Ascending aorta (tissue), 2 donors: ENCODE measurements around the gene FBLN1. TPM values are rescaled to one million over a fixed set of nuclear protein-coding genes. Genes with fewer than 3 reads are reported as not detected.

ENCODE experiments used
- DNase-seq, 2 donors: peaks; one replicate each; pipeline ENCODE4 v3.0.0-alpha.2; 2019; ENCODE audit warnings: low spot score in 2 of 2
- H3K27ac ChIP-seq, 2 donors: fragments of 200-600 bp; sonication (generic); one replicate each; pipeline ENCODE4 v1.5.1; 2016 to 2017; ENCODE audit warnings: mild to moderate bottlenecking in 1 of 2
- H3K27me3 ChIP-seq: fragments of 200-600 bp; sonication (generic); one replicate; pipeline ENCODE4 v1.5.1; 2017
- H3K36me3 ChIP-seq, 2 donors: fragments of 200-600 bp; sonication (generic); one replicate each; pipeline ENCODE4 v1.5.1; 2016
- H3K4me1 ChIP-seq, 2 donors: fragments of 200-600 bp; sonication (generic); one replicate each; pipeline ENCODE4 v1.5.1; 2016 to 2017; ENCODE audit warnings: mild to moderate bottlenecking in 1 of 2
- H3K4me3 ChIP-seq, 2 donors: fragments of 200-600 bp; sonication (generic); one replicate each; pipeline ENCODE4 v1.5.1; 2016 to 2017; ENCODE audit warnings: mild to moderate bottlenecking in 1 of 2
- H3K9me3 ChIP-seq, 2 donors: fragments of 200-600 bp; sonication (generic); one replicate each; pipeline ENCODE4 v1.5.1; 2016
- intact Hi-C: fragments of 100-400 bp; cut with DNase I; formaldehyde crosslinking; loops from one replicate; pipeline ENCODE4 v1.15.1; 2023
- total RNA-seq: library from RNA; depleted of rRNA; stranded (reverse); fragments of >200 nt; gene quantifications from one replicate; pipeline ENCODE4 v1.1.0, GENCODE V29; 2016
- TF ChIP-seq, protein P1 (sequence below), 3 experiments: fragments of 200-600 bp in 2 of 3; fragments of 450-650 bp in 1 of 3; sonication (generic) in 2 of 3; IDR thresholded peaks; one replicate each; pipeline ENCODE4 v1.5.1; 2016 to 2019; ENCODE audit warnings: antibody characterized with exemption in 3 of 3, mild to moderate bottlenecking in 1 of 3, moderate library complexity in 1 of 3

The FBLN1 gene
- total RNA-seq, 1 donor from 2014 or later: 580 TPM

DNA sequence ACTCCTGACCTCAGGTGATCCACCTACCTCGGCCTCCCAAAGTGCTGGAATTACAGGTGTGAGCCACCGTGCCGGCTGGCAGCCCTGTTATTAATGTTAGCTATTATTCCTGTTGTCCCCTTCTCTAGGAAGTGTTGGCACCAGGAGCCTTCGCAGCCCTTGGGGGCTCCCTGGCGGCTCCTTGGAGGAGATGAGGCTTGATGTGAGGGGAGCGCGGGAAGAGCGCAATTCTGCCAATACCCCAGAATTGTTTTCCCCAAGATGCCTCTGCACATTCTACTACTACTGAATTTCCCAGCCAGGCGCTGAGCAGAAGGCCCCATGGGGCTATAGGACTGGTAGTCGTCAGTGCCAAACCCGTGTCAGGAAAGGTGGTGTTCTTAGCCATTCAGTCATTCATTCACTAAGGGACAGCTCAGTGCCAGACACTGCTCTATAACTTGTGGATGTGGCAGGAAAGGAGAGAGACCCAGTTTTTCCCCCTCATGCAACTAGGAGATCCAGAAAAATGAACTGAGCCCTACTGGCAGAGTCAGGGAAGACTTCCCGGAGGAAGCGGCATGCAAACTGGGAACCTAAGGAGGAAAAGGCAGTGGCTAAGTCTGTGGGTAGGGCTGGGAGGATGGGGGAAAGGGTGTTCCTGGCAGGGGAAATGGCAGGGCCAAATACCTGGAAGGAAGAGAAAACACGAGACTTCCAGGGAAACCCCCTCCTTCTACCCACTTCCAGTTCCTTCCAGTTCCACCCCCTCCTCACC lies 3.5 kb downstream of the FBLN1 start:
- no peaks in the 10 kb centered on the region for H3K9me3 ChIP-seq
- TF ChIP-seq, protein P1, sequence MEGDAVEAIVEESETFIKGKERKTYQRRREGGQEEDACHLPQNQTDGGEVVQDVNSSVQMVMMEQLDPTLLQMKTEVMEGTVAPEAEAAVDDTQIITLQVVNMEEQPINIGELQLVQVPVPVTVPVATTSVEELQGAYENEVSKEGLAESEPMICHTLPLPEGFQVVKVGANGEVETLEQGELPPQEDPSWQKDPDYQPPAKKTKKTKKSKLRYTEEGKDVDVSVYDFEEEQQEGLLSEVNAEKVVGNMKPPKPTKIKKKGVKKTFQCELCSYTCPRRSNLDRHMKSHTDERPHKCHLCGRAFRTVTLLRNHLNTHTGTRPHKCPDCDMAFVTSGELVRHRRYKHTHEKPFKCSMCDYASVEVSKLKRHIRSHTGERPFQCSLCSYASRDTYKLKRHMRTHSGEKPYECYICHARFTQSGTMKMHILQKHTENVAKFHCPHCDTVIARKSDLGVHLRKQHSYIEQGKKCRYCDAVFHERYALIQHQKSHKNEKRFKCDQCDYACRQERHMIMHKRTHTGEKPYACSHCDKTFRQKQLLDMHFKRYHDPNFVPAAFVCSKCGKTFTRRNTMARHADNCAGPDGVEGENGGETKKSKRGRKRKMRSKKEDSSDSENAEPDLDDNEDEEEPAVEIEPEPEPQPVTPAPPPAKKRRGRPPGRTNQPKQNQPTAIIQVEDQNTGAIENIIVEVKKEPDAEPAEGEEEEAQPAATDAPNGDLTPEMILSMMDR (IDR thresholded peaks at IDR 0.05): no peak
- no peak overlapping the region for H3K27ac ChIP-seq
- H3K27me3 ChIP-seq: no peaks in the 10 kb centered on the region
- H3K36me3 ChIP-seq: no peaks in the 10 kb centered on the region
- H3K4me1 ChIP-seq: peaks cover 2 to 22% of the 10 kb centered on the region in 2 donors
- DNase-seq: no peak
- H3K4me3 ChIP-seq: peak overlapping the region in 1 of 2 donors; percentile 70
- intact Hi-C loops: loop anchor here (2.0 kb wide), 1 partner anchor 21 kb away; no protein-coding TSS in a partner anchor

DNA sequence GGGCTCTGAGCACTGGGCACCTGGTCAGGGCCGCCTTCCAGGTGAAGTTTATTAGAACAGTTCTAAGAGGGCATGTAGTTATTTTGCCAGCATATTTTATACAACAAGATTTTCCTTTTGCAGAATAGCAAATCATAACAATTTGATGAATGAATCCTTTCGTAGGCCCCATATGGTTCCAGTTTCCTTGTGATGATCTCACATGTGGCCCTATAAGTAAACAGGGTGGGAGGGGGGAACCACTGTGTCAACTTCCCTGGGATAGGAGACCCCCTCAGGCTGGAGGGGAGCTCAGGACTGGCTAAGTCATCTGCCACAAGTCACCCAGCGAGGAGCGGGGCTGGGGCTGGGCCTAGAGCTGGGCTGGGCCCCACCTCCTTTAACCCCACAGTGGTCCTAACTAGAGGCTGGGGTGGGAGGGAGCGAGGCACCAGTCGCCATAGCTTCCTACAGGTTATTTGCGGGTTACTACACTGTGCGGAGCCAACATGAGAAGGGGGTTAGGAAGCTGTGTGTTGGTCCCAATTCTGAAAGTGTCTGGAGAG lies 4.2 kb downstream of the FBLN1 start:
- Histone ChIP-seq H3K4me1 (peaks cover 2 to 28% of the 10 kb centered on the region in 2 donors), H3K9me3 (no peaks in the 10 kb centered on the region), H3K36me3 (no peaks in the 10 kb centered on the region), H3K27me3 (no peaks in the 10 kb centered on the region), H3K27ac (peak overlapping the region in 1 of 2 donors; percentile 22), H3K4me3 (no peak overlapping the region)
- no peak for DNase-seq
- intact Hi-C loops: no loop called here
- TF ChIP-seq, protein P1 (IDR thresholded peaks at IDR 0.05): no peak

DNA sequence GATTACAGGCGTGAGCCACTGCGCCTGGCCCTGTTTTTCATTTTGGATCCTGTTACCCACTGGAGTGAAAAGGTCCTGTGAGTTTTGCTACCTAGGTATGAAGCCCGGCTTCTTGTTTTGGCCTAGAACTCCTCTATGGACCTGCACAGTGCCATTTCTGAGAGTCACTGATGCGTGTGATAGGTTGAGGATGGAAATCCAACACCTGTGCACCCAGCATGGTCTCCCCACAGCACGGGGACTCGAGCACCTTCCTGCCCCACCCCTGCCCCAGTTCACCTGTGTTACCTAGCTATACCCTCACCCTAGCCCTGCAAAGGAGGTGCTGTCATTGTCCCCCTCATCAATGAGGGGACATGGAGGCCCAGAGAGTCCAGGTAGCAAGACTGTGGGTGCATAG lies 5.1 kb downstream of the FBLN1 start:
- H3K4me1 ChIP-seq: peaks cover 7 to 36% of the 10 kb centered on the region in 2 donors
- no peak overlapping the region for H3K4me3 ChIP-seq
- H3K27ac ChIP-seq: no peak overlapping the region
- no peaks in the 10 kb centered on the region for H3K9me3 ChIP-seq
- DNase-seq: no peak
- no peaks in the 10 kb centered on the region for H3K27me3 ChIP-seq
- TF ChIP-seq, protein P1 (IDR thresholded peaks at IDR 0.05): no peak
- intact Hi-C loops: no loop called here
- H3K36me3 ChIP-seq: no peaks in the 10 kb centered on the region

DNA sequence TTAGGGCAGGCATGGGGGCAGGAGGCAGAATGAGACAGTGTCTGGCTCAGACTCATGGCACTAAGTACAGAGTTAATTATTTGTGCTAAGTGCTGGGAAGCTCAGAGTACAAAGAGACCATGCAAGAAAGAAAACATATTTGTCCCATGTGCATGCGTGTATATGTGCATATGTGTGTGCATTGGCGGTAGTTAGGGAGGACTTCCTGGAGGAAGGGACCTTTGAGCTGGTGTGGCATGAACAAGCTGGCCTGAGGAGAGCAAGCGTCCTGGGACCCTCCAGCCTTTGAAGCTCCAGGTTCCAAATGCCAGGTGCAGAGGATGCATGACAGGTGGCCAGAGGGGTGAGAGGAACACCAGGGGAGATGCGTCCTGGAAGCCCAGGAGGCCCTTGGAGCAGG lies 6.1 kb downstream of the FBLN1 start:
- no peak for DNase-seq
- intact Hi-C loops: no loop called here
- Histone ChIP-seq H3K4me3 (no peak overlapping the region), H3K9me3 (no peaks in the 10 kb centered on the region), H3K36me3 (no peaks in the 10 kb centered on the region), H3K4me1 (peaks cover 7 to 31% of the 10 kb centered on the region in 2 donors), H3K27ac (no peak overlapping the region), H3K27me3 (no peaks in the 10 kb centered on the region)
- TF ChIP-seq, protein P1 (IDR thresholded peaks at IDR 0.05): no peak

DNA sequence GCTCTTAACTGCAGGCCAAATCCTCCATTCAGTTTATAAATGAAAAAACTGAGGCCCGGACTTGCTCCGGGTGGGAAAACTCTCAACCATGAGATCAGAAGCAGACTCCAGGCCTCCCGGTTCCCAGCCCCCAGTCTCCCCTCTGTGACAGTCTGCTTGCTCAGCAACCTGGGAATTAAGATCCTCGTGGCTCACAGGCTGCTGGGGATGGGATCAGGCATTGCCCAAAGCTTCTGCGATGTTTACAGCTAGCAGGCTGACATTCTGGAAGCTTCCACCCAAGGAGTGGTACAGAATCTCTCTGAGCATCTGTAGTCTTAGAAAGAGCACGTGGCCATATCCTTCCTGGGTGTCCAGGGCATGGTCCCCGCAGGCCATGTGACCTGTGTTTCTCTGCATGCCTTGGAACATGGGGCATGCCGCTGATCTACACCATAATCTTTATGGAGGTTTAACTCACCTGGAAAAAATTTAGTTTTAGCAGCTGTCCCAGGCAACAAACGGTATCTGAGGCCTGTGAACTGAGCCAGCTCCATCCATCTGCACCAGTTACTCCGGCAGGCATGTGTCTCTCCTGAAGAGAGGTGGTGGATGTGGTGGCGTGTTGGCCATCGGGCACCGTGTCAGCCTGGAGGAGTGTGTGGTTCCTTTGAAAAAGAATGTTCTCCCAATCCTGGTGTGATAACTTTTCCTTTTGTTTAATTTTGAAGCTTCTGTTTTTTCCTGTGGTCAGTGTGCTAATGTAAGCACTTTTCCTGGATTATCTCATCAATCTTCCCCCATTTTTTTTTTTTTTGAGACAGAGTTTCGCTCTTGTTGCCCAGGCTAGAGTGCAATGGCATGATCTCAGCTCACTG lies 7.9 kb downstream of the FBLN1 start:
- H3K9me3 ChIP-seq: no peaks in the 10 kb centered on the region
- H3K4me1 ChIP-seq: peaks cover 11 to 31% of the 10 kb centered on the region in 2 donors
- no peak overlapping the region for H3K4me3 ChIP-seq
- H3K27me3 ChIP-seq: no peaks in the 10 kb centered on the region
- intact Hi-C loops: no loop called here
- TF ChIP-seq, protein P1 (IDR thresholded peaks at IDR 0.05): no peak
- H3K36me3 ChIP-seq: no peaks in the 10 kb centered on the region
- DNase-seq: no peak
- peak overlapping the region; percentile 45 to 68 for H3K27ac ChIP-seq
